GM12865 (cell line): ENCODE measurements around the gene FCGR1A.
A peak's percentile ranks its signal among the peaks of the same experiment; 100 is the strongest.
"Not testable (repeated sequence)": the region's sequence is repeated elsewhere in the genome, so short reads cannot be mapped to it uniquely, and the experiment has no call there.

Experiments
- DNase-seq: peaks from one replicate; pipeline ENCODE4 v3.0.0; 2010; ENCODE audit warnings: low read depth
- H3K4me3 ChIP-seq: 2 replicates; pipeline ENCODE4 v1.5.1; 2011; ENCODE audit warnings: mild to moderate bottlenecking, low read depth, low read length, control low read depth
- CTCF ChIP-seq: IDR thresholded peaks from 2 replicates; pipeline ENCODE4 v1.5.1; 2011; ENCODE audit warnings: low read length, control low read depth, low read depth, inconsistent platforms; ENCODE audit not compliant: insufficient read depth; ENCODE audit errors: missing control alignments

Gene FCGR1A

GRCh38 chr1:149771653-149772425, 10.7 kb upstream of the FCGR1A start:
- H3K4me3 ChIP-seq, DNase-seq: not testable (repeated sequence)

GRCh38 chr1:149775510-149776147, 6.9 kb upstream of the FCGR1A start:
- H3K4me3 ChIP-seq, DNase-seq: not testable (repeated sequence)

GRCh38 chr1:149777084-149777483, 5.4 kb upstream of the FCGR1A start:
- not testable (repeated sequence) for DNase-seq, H3K4me3 ChIP-seq

GRCh38 chr1:149778313-149778712, 4.2 kb upstream of the FCGR1A start:
- DNase-seq, result not testable (repeated sequence)

GRCh38 chr1:149781413-149781984, 995 bp upstream of the FCGR1A start:
- DNase-seq, result not testable (repeated sequence)

More at GRCh38 chr1:149778313-149778712, 4.2 kb upstream of the FCGR1A start:
- H3K4me3 ChIP-seq, result not testable (repeated sequence)

GRCh38 chr1:149783289-149783688, 795 bp downstream of the FCGR1A start:
- not testable (repeated sequence) for DNase-seq, H3K4me3 ChIP-seq

More at GRCh38 chr1:149781413-149781984, 995 bp upstream of the FCGR1A start:
- H3K4me3 ChIP-seq, result not testable (repeated sequence)

- not testable (repeated sequence) for H3K4me3 ChIP-seq, DNase-seq
Observed at GRCh38 chr1:149783868-149784267, 1.4 kb downstream of the FCGR1A start.

- DNase-seq, H3K4me3 ChIP-seq: not testable (repeated sequence)
Observed at GRCh38 chr1:149787688-149788451, 5.4 kb downstream of the FCGR1A start.

- H3K4me3 ChIP-seq, result peak overlapping the region; percentile 43
- DNase-seq, result peak; percentile 53
- TF ChIP-seq CTCF, result peak; percentile 33
Observed at GRCh38 chr1:149792502-149792901, 10.0 kb downstream of the FCGR1A start.

- DNase-seq, result peak; percentile 77
- TF ChIP-seq CTCF, result peak; percentile 56
- H3K4me3 ChIP-seq, result peak overlapping the region; percentile 43; the same call in 1 of the 2 replicates
Observed at GRCh38 chr1:149792912-149793515, 10.5 kb downstream of the FCGR1A start.

GRCh38 chr1:149793885-149794284, 11.4 kb downstream of the FCGR1A start:
- DNase-seq, result not testable (repeated sequence)

GRCh38 chr1:149801628-149802027, 19.1 kb downstream of the FCGR1A start:
- not testable (repeated sequence) for H3K4me3 ChIP-seq, DNase-seq

More at GRCh38 chr1:149793885-149794284, 11.4 kb downstream of the FCGR1A start:
- H3K4me3 ChIP-seq, result not testable (repeated sequence)

GRCh38 chr1:149804417-149805080, 22.1 kb downstream of the FCGR1A start:
- DNase-seq, result not testable (repeated sequence)

GRCh38 chr1:149810697-149811405, 28.4 kb downstream of the FCGR1A start:
- peak; percentile 24 for DNase-seq

More at GRCh38 chr1:149804417-149805080, 22.1 kb downstream of the FCGR1A start:
- not testable (repeated sequence) for H3K4me3 ChIP-seq

GRCh38 chr1:149811514-149811889, 29.0 kb downstream of the FCGR1A start:
- DNase-seq, result peak; percentile 64
- peak overlapping the region; percentile 36 for H3K4me3 ChIP-seq

More at GRCh38 chr1:149810697-149811405, 28.4 kb downstream of the FCGR1A start:
- H3K4me3 ChIP-seq, result peak overlapping the region; percentile 36
